Measurements from ENCODE around the gene TCERG1L. TPM values are rescaled to one million over a fixed set of nuclear protein-coding genes. Genes with fewer than 3 reads are reported as not detected.

The TCERG1L gene
- polyA plus RNA-seq, 1 donor from 2014 or later, result 0.53 TPM

DNA sequence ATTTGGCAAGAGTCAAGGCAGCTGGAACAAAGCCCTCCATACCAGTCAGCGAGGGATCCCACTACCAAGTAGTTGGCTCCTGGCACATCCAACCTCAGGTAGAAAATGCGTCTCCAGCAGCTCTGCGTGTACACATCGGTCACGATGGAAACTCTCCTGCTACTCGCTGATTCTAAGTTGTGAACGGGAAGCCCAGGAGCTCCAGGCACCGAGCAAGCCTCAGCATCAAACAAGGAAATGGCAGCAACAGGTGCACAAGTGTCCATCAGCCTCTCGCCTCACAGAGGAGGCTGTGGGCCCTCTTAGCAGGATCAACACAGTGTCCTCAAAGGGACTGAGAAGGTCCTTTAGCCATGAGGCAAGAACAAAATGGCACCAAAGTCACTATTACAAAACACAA, 127.0 kb downstream of the TCERG1L start:
- Histone ChIP-seq H3K9me3 (ENCODE audit: low read length) (no peaks in the 10 kb centered on the region), H3K36me3 (ENCODE audit: insufficient read depth, low read length) (no peaks in the 10 kb centered on the region), H3K4me3 (ENCODE audit: low read length) (no peak overlapping the region), H3K27me3 (ENCODE audit: insufficient read depth, low read depth, low read length) (no peaks in the 10 kb centered on the region), H3K9ac (ENCODE audit: low read length) (no peak overlapping the region), H3K27ac (ENCODE audit: low read length) (no peak overlapping the region), H3F3A (ENCODE audit: insufficient read depth, low read length, poor library complexity, severe bottlenecking) (no peaks in the 10 kb centered on the region), H4K20me1 (ENCODE audit: insufficient read depth) (no peaks in the 10 kb centered on the region), H3K4me2 (ENCODE audit: low read length) (no peak overlapping the region), H3K9me2 (ENCODE audit: insufficient read depth, low read length) (no peaks in the 10 kb centered on the region), H2AFZ (ENCODE audit: low read depth, low read length) (no peak overlapping the region), H3K79me2 (replicated peaks; ENCODE audit: insufficient read depth, low read length) (no peaks in the 10 kb centered on the region)
- TF ChIP-seq EZH2 (IDR thresholded peaks at IDR 0.05; ENCODE audit: borderline replicate concordance, insufficient read depth, low read length, poor library complexity, severe bottlenecking), result no peak

DNA sequence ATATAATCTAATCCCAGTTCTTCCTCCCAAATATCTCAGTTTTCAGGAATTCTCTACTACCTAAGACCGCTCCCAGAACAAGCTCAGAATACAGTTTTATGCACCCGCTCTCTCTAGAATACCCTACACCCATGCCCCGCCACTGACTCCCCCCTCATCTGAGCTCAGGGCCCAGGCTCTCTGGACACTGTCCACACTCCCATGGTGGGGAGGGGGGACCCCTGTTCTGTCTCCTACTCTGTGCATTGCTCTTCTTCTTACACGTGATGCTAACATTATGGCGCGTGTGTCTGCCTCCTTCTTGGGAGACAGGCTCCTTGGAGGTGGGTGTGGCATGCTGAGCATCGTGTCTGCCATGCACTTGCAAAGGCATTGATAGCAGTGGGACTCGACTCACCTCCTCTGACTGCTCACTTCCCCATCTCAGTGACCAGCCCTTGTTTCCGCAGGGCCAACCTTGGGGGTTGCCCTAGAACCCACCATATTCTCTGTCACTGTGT, 127.9 kb downstream of the TCERG1L start:
- no peaks in the 10 kb centered on the region for H3K36me3 ChIP-seq (ENCODE audit: insufficient read depth, low read length)
- H3K9me3 ChIP-seq (ENCODE audit: low read length), result no peaks in the 10 kb centered on the region
- no peak overlapping the region for H3K4me3 ChIP-seq (ENCODE audit: low read length)
- no peaks in the 10 kb centered on the region for H3K79me2 ChIP-seq (replicated peaks; ENCODE audit: insufficient read depth, low read length)
- no peak overlapping the region for H3K4me2 ChIP-seq (ENCODE audit: low read length)
- H3K27me3 ChIP-seq (ENCODE audit: insufficient read depth, low read depth, low read length), result no peaks in the 10 kb centered on the region
- TF ChIP-seq MXI1 (conservative IDR thresholded peaks at IDR 0.05; ENCODE audit: poor library complexity, severe bottlenecking), result no peak
- TF ChIP-seq, protein P1, sequence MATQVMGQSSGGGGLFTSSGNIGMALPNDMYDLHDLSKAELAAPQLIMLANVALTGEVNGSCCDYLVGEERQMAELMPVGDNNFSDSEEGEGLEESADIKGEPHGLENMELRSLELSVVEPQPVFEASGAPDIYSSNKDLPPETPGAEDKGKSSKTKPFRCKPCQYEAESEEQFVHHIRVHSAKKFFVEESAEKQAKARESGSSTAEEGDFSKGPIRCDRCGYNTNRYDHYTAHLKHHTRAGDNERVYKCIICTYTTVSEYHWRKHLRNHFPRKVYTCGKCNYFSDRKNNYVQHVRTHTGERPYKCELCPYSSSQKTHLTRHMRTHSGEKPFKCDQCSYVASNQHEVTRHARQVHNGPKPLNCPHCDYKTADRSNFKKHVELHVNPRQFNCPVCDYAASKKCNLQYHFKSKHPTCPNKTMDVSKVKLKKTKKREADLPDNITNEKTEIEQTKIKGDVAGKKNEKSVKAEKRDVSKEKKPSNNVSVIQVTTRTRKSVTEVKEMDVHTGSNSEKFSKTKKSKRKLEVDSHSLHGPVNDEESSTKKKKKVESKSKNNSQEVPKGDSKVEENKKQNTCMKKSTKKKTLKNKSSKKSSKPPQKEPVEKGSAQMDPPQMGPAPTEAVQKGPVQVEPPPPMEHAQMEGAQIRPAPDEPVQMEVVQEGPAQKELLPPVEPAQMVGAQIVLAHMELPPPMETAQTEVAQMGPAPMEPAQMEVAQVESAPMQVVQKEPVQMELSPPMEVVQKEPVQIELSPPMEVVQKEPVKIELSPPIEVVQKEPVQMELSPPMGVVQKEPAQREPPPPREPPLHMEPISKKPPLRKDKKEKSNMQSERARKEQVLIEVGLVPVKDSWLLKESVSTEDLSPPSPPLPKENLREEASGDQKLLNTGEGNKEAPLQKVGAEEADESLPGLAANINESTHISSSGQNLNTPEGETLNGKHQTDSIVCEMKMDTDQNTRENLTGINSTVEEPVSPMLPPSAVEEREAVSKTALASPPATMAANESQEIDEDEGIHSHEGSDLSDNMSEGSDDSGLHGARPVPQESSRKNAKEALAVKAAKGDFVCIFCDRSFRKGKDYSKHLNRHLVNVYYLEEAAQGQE (IDR thresholded peaks at IDR 0.05; ENCODE audit: borderline replicate concordance), result no peak
- TF ChIP-seq RAD21 (conservative IDR thresholded peaks at IDR 0.05), result no peak
- H4K20me1 ChIP-seq (ENCODE audit: insufficient read depth), result no peaks in the 10 kb centered on the region
- no peak overlapping the region for H2AFZ ChIP-seq (ENCODE audit: low read depth, low read length)
- no peak overlapping the region for H3K9ac ChIP-seq (ENCODE audit: low read length)
- no peaks in the 10 kb centered on the region for H3F3A ChIP-seq (ENCODE audit: insufficient read depth, low read length, poor library complexity, severe bottlenecking)
- H3K9me2 ChIP-seq (ENCODE audit: insufficient read depth, low read length), result no peaks in the 10 kb centered on the region
- no peak overlapping the region for H3K27ac ChIP-seq (ENCODE audit: low read length)

DNA sequence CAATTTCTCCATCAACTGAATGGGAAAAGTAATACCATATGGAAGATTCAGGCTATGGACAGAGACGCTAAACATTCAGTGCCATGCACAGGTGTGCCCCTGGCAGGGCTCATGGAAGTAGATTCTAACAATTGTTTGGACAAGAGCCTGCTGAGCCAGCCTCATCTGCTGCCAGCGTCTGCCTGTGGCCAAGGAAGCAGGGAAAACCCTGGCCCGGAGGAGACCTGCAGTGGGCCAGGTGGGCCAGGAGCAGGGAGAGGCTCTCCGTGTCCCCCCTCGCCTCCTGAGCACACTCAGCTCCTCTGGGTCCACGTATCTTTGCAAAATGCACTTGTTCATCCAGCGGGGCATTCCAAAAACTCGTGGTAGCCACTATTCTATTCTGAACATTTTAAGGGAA, 130.1 kb downstream of the TCERG1L start:
- H3F3A ChIP-seq (ENCODE audit: insufficient read depth, low read length, poor library complexity, severe bottlenecking), result no peaks in the 10 kb centered on the region
- no peaks in the 10 kb centered on the region for H3K36me3 ChIP-seq (ENCODE audit: insufficient read depth, low read length)
- no peak overlapping the region for H2AFZ ChIP-seq (ENCODE audit: low read depth, low read length)
- H4K20me1 ChIP-seq (ENCODE audit: insufficient read depth), result no peaks in the 10 kb centered on the region
- no peaks in the 10 kb centered on the region for H3K27me3 ChIP-seq (ENCODE audit: insufficient read depth, low read depth, low read length)
- H3K9me3 ChIP-seq (ENCODE audit: low read length), result no peaks in the 10 kb centered on the region
- H3K27ac ChIP-seq (ENCODE audit: low read length), result no peak overlapping the region
- H3K4me2 ChIP-seq (ENCODE audit: low read length), result no peak overlapping the region
- H3K4me3 ChIP-seq (ENCODE audit: low read length), result no peak overlapping the region
- no peak for TF ChIP-seq POLR2AphosphoS5 (IDR thresholded peaks at IDR 0.05)
- TF ChIP-seq EZH2 (IDR thresholded peaks at IDR 0.05; ENCODE audit: borderline replicate concordance, insufficient read depth, low read length, poor library complexity, severe bottlenecking), result no peak
- TF ChIP-seq SMC3 (conservative IDR thresholded peaks at IDR 0.05; ENCODE audit: poor library complexity), result no peak
- no peak for TF ChIP-seq MXI1 (conservative IDR thresholded peaks at IDR 0.05; ENCODE audit: poor library complexity, severe bottlenecking)
- no peak for TF ChIP-seq EP300 (conservative IDR thresholded peaks at IDR 0.05; ENCODE audit: poor library complexity, severe bottlenecking)
- TF ChIP-seq, protein P1 (IDR thresholded peaks at IDR 0.05; ENCODE audit: borderline replicate concordance), result no peak
- TF ChIP-seq, protein P2, sequence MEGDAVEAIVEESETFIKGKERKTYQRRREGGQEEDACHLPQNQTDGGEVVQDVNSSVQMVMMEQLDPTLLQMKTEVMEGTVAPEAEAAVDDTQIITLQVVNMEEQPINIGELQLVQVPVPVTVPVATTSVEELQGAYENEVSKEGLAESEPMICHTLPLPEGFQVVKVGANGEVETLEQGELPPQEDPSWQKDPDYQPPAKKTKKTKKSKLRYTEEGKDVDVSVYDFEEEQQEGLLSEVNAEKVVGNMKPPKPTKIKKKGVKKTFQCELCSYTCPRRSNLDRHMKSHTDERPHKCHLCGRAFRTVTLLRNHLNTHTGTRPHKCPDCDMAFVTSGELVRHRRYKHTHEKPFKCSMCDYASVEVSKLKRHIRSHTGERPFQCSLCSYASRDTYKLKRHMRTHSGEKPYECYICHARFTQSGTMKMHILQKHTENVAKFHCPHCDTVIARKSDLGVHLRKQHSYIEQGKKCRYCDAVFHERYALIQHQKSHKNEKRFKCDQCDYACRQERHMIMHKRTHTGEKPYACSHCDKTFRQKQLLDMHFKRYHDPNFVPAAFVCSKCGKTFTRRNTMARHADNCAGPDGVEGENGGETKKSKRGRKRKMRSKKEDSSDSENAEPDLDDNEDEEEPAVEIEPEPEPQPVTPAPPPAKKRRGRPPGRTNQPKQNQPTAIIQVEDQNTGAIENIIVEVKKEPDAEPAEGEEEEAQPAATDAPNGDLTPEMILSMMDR (IDR thresholded peaks at IDR 0.05; ENCODE audit: poor library complexity, severe bottlenecking), result no peak
- TF ChIP-seq TAF1 (IDR thresholded peaks at IDR 0.05; ENCODE audit: low read depth), result no peak
- TF ChIP-seq RAD21 (conservative IDR thresholded peaks at IDR 0.05), result no peak
- H3K79me2 ChIP-seq (replicated peaks; ENCODE audit: insufficient read depth, low read length), result no peaks in the 10 kb centered on the region
- no peaks in the 10 kb centered on the region for H3K9me2 ChIP-seq (ENCODE audit: insufficient read depth, low read length)
- no peak overlapping the region for H3K9ac ChIP-seq (ENCODE audit: low read length)
